Spinal cord (tissue), 10 donors: ENCODE results near the gene ACOT11. TPM values are rescaled to one million over a fixed set of nuclear protein-coding genes. Genes with fewer than 3 reads are reported as not detected.
"Not testable (repeated sequence)": the region's sequence is repeated elsewhere in the genome, so short reads cannot be mapped to it uniquely, and the experiment has no call there.

Experiments
- DNase-seq, 6 donors: peaks; one replicate each; pipeline versions ENCODE4 v3.0.0 to v3.0.0-alpha.2; 2013 to 2015; ENCODE audit warnings: low spot score in 6 of 6, low read depth in 4 of 6
- H3K27ac ChIP-seq: one replicate; pipeline ENCODE4 v1.5.1; 2013; ENCODE audit warnings: low read depth, low read length, control low read depth
- H3K27me3 ChIP-seq: one replicate; pipeline ENCODE4 v1.6.1; 2013; ENCODE audit warnings: low read length; ENCODE audit not compliant: control insufficient read depth, insufficient read depth
- H3K36me3 ChIP-seq: one replicate; pipeline ENCODE4 v1.6.1; 2013; ENCODE audit warnings: low read length; ENCODE audit not compliant: control insufficient read depth, insufficient read depth
- H3K4me1 ChIP-seq: one replicate; pipeline ENCODE4 v1.6.1; 2013; ENCODE audit warnings: low read length; ENCODE audit not compliant: control insufficient read depth, insufficient read depth
- H3K4me3 ChIP-seq: one replicate; pipeline ENCODE4 v1.5.1; 2013; ENCODE audit warnings: low read depth, low read length, control low read depth
- H3K9me3 ChIP-seq: one replicate; pipeline ENCODE4 v1.6.1; 2013; ENCODE audit warnings: low read length; ENCODE audit not compliant: control insufficient read depth, insufficient read depth
- WGBS: methylation state at CpG from one replicate; pipeline ENCODE4 v1.1.5; 2013; ENCODE audit warnings: missing lambda C conversion rate; ENCODE audit not compliant: insufficient coverage; 5-methylcytosine and 5-hydroxymethylcytosine counted together
- polyA plus RNA-seq, 2 donors: library from polyadenylated mRNA; unstranded; fragments of 120-200 nt; gene quantifications; one replicate each; pipeline ENCODE4 v1.2.1, GENCODE V29; 2013; ENCODE audit not compliant: insufficient read length in 2 of 2
- total RNA-seq, 2 donors: library from RNA; depleted of rRNA in 1 of 2; stranded (reverse); fragments of 120-200 nt in 1 of 2; fragments of >200 nt in 1 of 2; gene quantifications; one replicate each; pipeline versions ENCODE4 v1.2.3 to v1.2.4, GENCODE V29; 2013 to 2014
- donor health status: healthy.

The ACOT11 gene
- total and polyA plus RNA-seq, 4 donors = 3.6 to 19.7 (median 8.2) TPM

- DNase-seq = no peak
- WGBS = no CpG with 5 or more reads among the region's 2 CpGs
- peaks cover 2% of the 10 kb centered on the region for H3K9me3 ChIP-seq
- H3K4me1 ChIP-seq = no peaks in the 10 kb centered on the region
- no peak overlapping the region for H3K4me3 ChIP-seq
- no peak overlapping the region for H3K27ac ChIP-seq
- H3K36me3 ChIP-seq = no peaks in the 10 kb centered on the region
- no peaks in the 10 kb centered on the region for H3K27me3 ChIP-seq
Measured at GRCh38 chr1:54532033-54532432, 16.0 kb upstream of the ACOT11 start.

- H3K27me3 ChIP-seq, H3K4me1 ChIP-seq, H3K27ac ChIP-seq, DNase-seq, H3K4me3 ChIP-seq, H3K36me3 ChIP-seq, H3K9me3 ChIP-seq: not testable (repeated sequence)
- WGBS = 72% methylated on average over 3 of the region's 4 CpGs
Measured at GRCh38 chr1:54536656-54537055, 11.4 kb upstream of the ACOT11 start.

GRCh38 chr1:54537611-54538010 lies 10.4 kb upstream of the ACOT11 start:
- no peak for DNase-seq
- H3K4me1 ChIP-seq = peaks cover 13% of the 10 kb centered on the region
- H3K9me3 ChIP-seq = peaks cover 2% of the 10 kb centered on the region
- no peaks in the 10 kb centered on the region for H3K36me3 ChIP-seq
- H3K4me3 ChIP-seq = no peak overlapping the region
- peaks cover 16% of the 10 kb centered on the region for H3K27me3 ChIP-seq
- H3K27ac ChIP-seq = no peak overlapping the region
- 69% methylated on average over 2 of the region's 4 CpGs for WGBS

DNA sequence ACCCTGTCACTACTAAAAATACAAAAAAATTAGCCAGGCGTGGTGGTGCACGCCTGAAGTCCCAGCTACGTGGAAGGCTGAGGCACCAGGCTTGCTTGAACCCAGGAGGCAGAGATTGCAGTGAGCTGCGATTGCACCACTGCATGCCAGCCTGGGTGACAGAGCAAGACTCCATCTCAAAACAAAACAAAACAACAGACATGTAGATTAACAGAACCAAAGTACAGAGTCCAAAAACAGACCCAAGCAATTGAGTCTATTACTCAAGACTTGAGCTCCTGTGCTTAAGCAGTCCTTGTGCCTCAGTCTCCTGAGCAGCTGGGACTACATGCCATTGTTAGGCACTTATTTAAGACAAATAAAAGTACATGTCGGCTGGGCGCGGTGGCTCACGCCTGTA lies 9.5 kb upstream of the ACOT11 start:
- 93% methylated on average over 8 of the region's 8 CpGs for WGBS
- H3K36me3 ChIP-seq = no peaks in the 10 kb centered on the region
- peaks cover 2% of the 10 kb centered on the region for H3K9me3 ChIP-seq
- peaks cover 19% of the 10 kb centered on the region for H3K4me1 ChIP-seq
- DNase-seq = no peak
- H3K4me3 ChIP-seq = no peak overlapping the region
- peaks cover 16% of the 10 kb centered on the region for H3K27me3 ChIP-seq
- H3K27ac ChIP-seq = no peak overlapping the region

- no peak for DNase-seq
- 43% methylated on average over 8 of the region's 10 CpGs for WGBS
Measured at GRCh38 chr1:54540582-54541295, 7.3 kb upstream of the ACOT11 start.

GRCh38 chr1:54542120-54542961 lies 5.7 kb upstream of the ACOT11 start:
- H3K4me1 ChIP-seq = peaks cover 22% of the 10 kb centered on the region
- 4% methylated on average over 61 of the region's 61 CpGs for WGBS
- peak in 2 of 6 donors; percentile 54 to 71 for DNase-seq
- peak overlapping the region; percentile 11 for H3K27ac ChIP-seq
- peaks cover 16% of the 10 kb centered on the region for H3K27me3 ChIP-seq
- H3K4me3 ChIP-seq = peak overlapping the region; percentile 31
- H3K36me3 ChIP-seq = no peaks in the 10 kb centered on the region
- H3K9me3 ChIP-seq = no peaks in the 10 kb centered on the region

More at GRCh38 chr1:54540582-54541295, 7.3 kb upstream of the ACOT11 start:
- H3K4me3 ChIP-seq = no peak overlapping the region
- no peaks in the 10 kb centered on the region for H3K36me3 ChIP-seq
- peaks cover 19% of the 10 kb centered on the region for H3K4me1 ChIP-seq
- no peaks in the 10 kb centered on the region for H3K9me3 ChIP-seq
- H3K27ac ChIP-seq = no peak overlapping the region
- H3K27me3 ChIP-seq = peaks cover 16% of the 10 kb centered on the region

- H3K4me1 ChIP-seq = peaks cover 29% of the 10 kb centered on the region
- H3K4me3 ChIP-seq = peak overlapping the region; percentile 31
- H3K27me3 ChIP-seq = peaks cover 16% of the 10 kb centered on the region
- DNase-seq = no peak
- no peaks in the 10 kb centered on the region for H3K9me3 ChIP-seq
- WGBS = 33% methylated on average over 3 of the region's 12 CpGs
- no peaks in the 10 kb centered on the region for H3K36me3 ChIP-seq
- peak overlapping the region; percentile 11 for H3K27ac ChIP-seq
Measured at GRCh38 chr1:54542962-54543539, 5.0 kb upstream of the ACOT11 start.

- WGBS = 73% methylated on average over 10 of the region's 13 CpGs
- H3K27me3 ChIP-seq = peaks cover 16% of the 10 kb centered on the region
- DNase-seq = peak in 1 of 6 donors; percentile 2
- H3K4me3 ChIP-seq = no peak overlapping the region
- peaks cover 38% of the 10 kb centered on the region for H3K4me1 ChIP-seq
- no peaks in the 10 kb centered on the region for H3K9me3 ChIP-seq
- H3K36me3 ChIP-seq = no peaks in the 10 kb centered on the region
- no peak overlapping the region for H3K27ac ChIP-seq
Measured at GRCh38 chr1:54543729-54544496, 4.1 kb upstream of the ACOT11 start.

DNA sequence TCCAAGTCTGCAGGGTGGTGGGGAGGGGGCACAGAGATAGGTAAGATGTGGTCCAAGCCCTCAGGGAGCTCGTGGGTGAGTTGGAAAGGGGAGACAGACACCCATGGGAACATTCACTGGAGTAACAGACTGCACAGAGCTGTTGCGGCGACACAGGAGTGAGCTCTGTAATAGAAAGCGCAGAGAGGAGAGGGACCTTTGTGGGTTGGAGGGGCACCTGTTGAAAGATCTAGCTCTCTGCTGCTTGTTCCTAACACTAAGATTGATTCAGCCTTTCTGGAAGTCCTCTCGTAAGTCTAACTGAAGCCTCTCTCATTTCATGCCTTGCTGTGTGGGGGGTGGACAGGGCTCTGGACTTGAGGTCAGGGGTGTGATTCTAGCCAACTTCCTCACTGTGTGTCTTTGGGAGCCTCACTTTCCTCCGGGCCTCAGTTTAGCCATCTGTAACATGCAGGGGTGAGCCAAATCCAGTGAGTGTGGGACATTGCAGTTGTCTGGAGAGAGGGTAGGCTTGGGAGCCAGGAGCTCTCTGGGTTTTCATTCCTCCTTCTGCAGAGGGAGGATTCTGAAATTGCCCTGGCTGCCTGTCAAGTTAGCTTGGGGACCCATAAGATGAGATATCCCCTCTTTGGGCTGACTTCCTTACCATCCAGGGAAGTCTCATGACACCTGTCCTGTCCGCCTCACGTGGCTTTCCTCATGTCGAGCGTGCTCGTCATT lies 2.0 kb upstream of the ACOT11 start:
- Histone ChIP-seq H3K36me3 (no peaks in the 10 kb centered on the region), H3K27me3 (peaks cover 12% of the 10 kb centered on the region), H3K4me3 (no peak overlapping the region), H3K9me3 (no peaks in the 10 kb centered on the region), H3K27ac (no peak overlapping the region), H3K4me1 (peaks cover 52% of the 10 kb centered on the region)
- 91% methylated on average over 10 of the region's 11 CpGs for WGBS
- no peak for DNase-seq
